PC-3 (cell line): ENCODE measurements around the gene HSD17B14.

ENCODE experiments used
- EZH2 ChIP-seq: fragments of 300-600 bp; sonication (generic); IDR thresholded peaks from one replicate; pipeline ENCODE4 v1.6.1; 2017; ENCODE audit warnings: antibody characterized with exemption, mild to moderate bottlenecking, low read length; ENCODE audit not compliant: unreplicated experiment
- EZH2phosphoT487 ChIP-seq: fragments of 300-600 bp; sonication (generic); IDR thresholded peaks from 2 replicates; pipeline ENCODE4 v1.6.1; 2018; ENCODE audit warnings: mild to moderate bottlenecking, antibody characterized with exemption, low read length, borderline replicate concordance
- TF ChIP-seq, protein P1 (sequence below): fragments of 300-600 bp; sonication (generic); conservative IDR thresholded peaks from 2 replicates; pipeline ENCODE4 v1.5.1; 2017; ENCODE audit warnings: antibody characterized with exemption, low read depth, mild to moderate bottlenecking, low read length

DNA sequence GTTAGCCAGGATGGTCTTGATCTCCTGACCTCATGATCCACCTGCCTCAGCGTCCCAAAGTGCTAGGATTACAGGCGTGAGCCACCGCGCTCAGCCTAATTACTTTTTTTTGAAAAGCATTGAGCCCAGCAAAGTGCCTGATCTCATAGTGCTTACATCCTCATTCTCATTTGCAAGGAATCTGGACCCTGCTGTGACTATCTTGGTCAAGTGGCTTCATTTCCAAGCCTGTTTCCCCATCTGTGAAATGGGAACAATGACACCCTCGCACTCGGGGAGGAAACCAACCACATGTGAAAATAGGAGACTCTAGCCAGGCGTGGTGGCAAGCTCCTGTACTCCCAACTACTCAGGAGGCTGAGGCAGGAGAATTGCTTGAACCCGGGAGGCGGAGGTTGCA, 33.8 kb upstream of the HSD17B14 start:
- TF ChIP-seq EZH2phosphoT487 (no peak), EZH2 (no peak)
- TF ChIP-seq, protein P1, sequence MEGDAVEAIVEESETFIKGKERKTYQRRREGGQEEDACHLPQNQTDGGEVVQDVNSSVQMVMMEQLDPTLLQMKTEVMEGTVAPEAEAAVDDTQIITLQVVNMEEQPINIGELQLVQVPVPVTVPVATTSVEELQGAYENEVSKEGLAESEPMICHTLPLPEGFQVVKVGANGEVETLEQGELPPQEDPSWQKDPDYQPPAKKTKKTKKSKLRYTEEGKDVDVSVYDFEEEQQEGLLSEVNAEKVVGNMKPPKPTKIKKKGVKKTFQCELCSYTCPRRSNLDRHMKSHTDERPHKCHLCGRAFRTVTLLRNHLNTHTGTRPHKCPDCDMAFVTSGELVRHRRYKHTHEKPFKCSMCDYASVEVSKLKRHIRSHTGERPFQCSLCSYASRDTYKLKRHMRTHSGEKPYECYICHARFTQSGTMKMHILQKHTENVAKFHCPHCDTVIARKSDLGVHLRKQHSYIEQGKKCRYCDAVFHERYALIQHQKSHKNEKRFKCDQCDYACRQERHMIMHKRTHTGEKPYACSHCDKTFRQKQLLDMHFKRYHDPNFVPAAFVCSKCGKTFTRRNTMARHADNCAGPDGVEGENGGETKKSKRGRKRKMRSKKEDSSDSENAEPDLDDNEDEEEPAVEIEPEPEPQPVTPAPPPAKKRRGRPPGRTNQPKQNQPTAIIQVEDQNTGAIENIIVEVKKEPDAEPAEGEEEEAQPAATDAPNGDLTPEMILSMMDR: no peak
